ENCODE results near the gene WBP1L.
A peak's percentile ranks its signal among the peaks of the same experiment; 100 is the strongest.

Gene WBP1L

DNA sequence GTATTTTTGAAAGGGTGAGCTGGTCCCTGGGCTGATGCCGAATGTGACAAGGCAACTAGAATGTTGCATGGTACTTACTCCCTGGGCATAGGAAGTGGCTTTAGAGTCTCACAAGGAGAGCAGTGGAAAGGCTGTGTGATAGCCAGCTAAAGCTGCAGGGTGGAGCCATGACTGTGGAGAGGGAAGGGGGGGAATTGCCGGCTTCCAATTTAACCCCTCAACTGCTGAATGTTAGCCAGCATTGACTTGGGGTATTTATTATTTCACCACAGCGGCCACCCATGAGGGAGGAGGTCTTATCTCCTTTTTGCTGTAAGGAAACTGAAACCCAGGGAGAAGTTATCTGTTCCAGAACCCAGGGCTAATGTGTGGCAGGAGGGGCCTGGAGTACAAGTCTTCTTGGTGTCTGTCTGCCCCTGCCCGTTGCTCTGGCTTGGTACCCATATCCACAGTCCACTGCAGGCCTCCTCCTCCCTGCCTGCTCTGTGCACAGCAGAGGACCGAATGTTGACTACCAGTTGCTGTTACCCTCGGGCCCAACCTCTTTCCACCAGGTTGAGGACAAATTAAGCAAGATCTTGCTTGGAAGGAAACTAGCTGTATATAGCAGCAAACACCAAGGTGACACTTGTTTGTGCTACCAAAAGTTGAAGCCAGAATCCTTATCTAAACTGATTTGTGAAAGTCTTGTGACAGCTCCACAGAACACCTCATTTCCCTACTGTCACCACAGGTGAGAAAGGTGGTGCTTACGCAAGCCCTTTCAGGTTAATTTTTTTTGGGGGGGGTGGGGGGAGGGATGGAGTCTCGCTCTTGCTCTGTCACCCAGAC, 37.6 kb downstream of the WBP1L start:
- DNase-seq = no peak

- DNase-seq = no peak
Measured at GRCh38 chr10:102781921-102782557, 38.3 kb downstream of the WBP1L start.

- DNase-seq = no peak
Measured at GRCh38 chr10:102782673-102783551, 39.2 kb downstream of the WBP1L start.

DNA sequence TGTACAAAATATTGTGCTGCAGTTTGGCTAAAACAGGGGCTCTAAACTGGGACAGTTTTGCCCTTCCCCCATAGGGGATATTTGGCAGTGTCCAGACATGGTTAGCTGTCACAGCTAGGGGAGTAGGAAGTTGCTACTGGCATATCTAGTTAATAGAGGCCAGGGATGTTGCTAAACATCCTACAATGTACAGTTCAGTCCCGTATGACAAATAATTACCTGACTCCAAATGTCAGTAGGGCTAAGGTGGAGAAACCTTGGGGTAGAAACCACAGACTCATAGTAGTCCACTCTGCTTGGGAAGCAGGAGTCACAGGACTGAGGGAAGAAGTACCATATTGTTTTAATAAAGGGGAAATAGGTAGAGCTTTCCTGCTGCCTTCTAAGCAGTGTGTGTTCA, 39.8 kb downstream of the WBP1L start:
- DNase-seq = no peak

- DNase-seq = no peak
Measured at GRCh38 chr10:102785818-102786217, 42.1 kb downstream of the WBP1L start.

- no peak for DNase-seq
Measured at GRCh38 chr10:102791754-102792395, 48.1 kb downstream of the WBP1L start.

DNA sequence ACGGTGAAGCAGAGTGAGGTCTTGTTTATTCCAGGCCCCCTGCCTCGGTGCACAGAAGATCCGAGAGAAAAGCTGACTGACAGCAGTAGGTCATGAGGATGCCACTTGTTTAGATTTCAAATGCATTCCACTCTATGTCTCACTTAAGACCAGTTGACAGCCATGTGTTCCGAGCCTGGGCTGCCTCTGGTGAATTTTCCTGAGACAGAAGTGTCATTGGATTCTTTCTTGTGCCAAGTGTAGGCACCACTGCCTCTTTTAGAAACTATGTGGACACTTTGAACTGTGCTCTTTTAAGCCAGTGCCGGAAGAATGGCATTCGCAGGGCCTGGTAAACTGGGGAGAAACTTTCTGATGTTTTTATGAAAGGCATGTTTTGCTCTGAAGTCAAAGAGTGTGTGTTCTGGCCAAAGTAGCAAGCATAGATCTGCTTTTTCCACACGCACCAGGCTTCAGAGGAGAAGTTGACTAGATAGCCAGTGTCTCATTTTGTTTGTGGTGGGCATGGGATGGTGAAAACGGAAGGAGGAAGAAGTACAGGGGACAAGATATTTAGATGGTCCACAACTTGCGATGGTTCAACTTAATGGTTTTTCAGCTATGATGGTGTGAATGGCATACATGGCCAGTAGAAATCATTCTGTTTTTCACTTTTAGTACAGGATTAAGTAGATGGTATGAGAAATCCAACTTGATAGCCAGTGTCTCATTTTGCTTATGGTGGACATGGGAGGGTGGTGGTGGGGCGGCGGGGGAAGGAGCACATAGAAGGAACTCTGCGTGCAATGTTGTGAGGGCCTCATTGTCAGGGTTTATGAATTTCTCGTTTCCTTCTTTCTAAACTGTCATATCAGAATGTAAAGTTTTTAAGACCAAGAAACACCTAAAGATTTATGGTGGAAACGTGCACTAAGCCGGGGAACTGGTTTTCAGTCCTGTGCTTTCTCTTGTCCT, 52.0 kb downstream of the WBP1L start:
- no peak for DNase-seq

GRCh38 chr10:102796407-102797176, 52.8 kb downstream of the WBP1L start:
- DNase-seq = peak; percentile 80

- DNase-seq = peak; percentile 28
Measured at GRCh38 chr10:102799691-102800471, 56.1 kb downstream of the WBP1L start.

- DNase-seq = no peak
Measured at GRCh38 chr10:102800611-102801335, 57.0 kb downstream of the WBP1L start.

DNA sequence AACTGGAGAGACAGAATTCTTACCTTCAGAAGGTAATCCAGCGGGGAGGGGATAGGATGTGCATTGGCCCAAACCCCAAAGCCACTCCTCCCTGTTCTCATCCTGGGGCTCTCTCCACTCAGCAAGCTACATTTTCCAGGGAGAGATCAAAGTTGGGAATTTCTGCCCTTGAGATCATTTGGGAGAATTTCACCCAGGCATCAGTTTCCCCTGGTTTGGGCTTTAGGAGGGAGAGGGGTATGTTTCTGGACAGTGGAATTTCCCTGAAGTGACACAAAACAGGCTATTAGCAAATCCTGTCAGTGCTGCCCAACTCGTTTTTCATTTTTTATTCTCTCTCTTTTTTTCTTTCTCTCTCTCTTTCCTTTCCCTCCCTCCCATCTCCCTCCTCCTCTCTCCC, 57.7 kb downstream of the WBP1L start:
- no peak for DNase-seq

- no peak for DNase-seq
Measured at GRCh38 chr10:102801978-102802377, 58.2 kb downstream of the WBP1L start.

- DNase-seq = no peak
Measured at GRCh38 chr10:102802920-102803534, 59.3 kb downstream of the WBP1L start.

- no peak for DNase-seq
Measured at GRCh38 chr10:102804382-102805055, 60.8 kb downstream of the WBP1L start.

DNA sequence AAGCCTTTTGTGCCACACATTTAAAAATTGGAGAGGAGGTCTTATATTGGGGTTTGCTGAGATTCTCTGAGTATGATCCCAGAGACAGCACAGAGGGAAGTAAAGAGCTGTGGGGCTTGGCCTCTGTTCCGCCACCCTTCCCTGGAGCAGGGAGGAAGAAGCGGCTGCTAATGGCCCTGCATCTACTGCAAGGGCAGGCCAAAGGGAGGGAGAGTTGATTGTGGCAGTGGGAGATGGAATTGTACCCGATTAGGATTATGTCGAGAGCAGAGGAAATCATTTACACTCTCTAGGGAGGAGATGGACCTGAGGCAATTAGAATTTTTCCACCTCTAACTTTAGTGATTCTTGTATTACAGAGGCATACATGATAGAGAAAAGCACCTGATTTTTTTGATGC, 64.6 kb downstream of the WBP1L start:
- no peak for DNase-seq

DNA sequence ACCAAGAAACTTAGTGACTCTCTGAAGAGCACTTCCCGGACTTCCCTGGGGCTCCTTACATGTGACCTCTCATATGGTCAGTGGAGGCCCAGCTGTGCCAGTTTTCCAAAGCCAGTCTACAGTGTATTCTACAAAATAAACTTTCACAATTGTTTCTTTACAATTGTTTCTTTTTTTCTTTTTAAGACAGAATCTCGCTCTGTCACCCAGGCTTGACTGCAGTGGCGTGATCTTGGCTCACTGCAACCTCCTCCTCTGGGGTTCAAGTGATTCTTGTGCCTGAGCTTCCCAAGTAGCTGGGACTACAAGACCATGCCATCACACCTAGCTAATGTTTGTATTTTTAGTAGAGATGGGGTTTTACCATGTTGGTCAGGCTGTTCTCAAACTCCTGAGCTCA, 67.6 kb downstream of the WBP1L start:
- no peak for DNase-seq

GRCh38 chr10:102812231-102812876, 68.6 kb downstream of the WBP1L start:
- no peak for DNase-seq

All from midbrain (tissue), 1 donor.